ENCODE measurements around the gene PLA2G2F.

DNA sequence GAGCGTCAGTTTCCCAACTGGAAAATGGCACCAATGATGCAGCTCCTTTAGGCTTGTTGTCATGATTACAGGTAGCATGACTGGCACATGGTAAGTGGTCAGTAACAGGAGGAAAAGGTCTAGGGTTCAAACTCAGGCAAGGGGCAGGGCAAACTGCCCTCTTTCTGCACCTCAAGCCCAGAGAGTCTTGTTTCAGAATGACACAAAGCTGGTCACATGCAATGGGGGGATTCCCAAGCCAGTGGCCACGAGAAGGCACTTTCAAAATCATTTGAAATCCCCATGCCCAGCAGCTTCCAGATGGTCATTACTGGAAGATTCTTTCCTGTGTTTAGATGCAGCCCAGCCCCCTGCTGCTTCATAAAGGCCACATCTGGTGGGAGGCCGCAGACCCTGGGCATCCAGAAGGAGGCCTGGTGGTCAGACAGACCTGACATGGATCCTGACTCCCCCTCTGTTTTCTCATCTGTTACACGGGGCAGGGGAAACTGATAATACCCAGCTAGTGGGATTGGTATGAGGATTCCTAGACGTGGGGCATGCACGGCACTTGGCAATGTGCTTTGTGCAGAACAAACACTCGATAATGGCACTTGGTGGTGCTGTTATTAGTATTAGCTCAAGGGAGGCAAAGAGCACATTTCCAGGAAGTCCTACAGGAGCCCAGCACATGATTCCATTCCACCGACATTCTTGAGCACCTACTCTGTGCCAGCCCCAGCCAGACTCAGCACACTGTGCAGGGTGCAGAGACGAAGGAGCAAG, 12.9 kb upstream of the PLA2G2F start:
- TF ChIP-seq POLR2A (IDR thresholded peaks at IDR 0.05): no peak
- TF ChIP-seq, protein P1, sequence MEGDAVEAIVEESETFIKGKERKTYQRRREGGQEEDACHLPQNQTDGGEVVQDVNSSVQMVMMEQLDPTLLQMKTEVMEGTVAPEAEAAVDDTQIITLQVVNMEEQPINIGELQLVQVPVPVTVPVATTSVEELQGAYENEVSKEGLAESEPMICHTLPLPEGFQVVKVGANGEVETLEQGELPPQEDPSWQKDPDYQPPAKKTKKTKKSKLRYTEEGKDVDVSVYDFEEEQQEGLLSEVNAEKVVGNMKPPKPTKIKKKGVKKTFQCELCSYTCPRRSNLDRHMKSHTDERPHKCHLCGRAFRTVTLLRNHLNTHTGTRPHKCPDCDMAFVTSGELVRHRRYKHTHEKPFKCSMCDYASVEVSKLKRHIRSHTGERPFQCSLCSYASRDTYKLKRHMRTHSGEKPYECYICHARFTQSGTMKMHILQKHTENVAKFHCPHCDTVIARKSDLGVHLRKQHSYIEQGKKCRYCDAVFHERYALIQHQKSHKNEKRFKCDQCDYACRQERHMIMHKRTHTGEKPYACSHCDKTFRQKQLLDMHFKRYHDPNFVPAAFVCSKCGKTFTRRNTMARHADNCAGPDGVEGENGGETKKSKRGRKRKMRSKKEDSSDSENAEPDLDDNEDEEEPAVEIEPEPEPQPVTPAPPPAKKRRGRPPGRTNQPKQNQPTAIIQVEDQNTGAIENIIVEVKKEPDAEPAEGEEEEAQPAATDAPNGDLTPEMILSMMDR (IDR thresholded peaks at IDR 0.05): no peak

Data from right lobe of liver (tissue), 4 donors.